HG02938 (cell line): ENCODE data around the gene LCA5.
A peak's percentile ranks its signal among the peaks of the same experiment; 100 is the strongest.
"Not testable (repeated sequence)": the region's sequence is repeated elsewhere in the genome, so short reads cannot be mapped to it uniquely, and the experiment has no call there.

Experiments
- ATAC-seq: cut with Tn5 transposase; IDR thresholded peaks from one replicate; pipeline ENCODE4 v1.9.1; 2021; ENCODE audit warnings: mild to moderate bottlenecking, moderate library complexity; ENCODE audit not compliant: unreplicated experiment

LCA5 gene

DNA sequence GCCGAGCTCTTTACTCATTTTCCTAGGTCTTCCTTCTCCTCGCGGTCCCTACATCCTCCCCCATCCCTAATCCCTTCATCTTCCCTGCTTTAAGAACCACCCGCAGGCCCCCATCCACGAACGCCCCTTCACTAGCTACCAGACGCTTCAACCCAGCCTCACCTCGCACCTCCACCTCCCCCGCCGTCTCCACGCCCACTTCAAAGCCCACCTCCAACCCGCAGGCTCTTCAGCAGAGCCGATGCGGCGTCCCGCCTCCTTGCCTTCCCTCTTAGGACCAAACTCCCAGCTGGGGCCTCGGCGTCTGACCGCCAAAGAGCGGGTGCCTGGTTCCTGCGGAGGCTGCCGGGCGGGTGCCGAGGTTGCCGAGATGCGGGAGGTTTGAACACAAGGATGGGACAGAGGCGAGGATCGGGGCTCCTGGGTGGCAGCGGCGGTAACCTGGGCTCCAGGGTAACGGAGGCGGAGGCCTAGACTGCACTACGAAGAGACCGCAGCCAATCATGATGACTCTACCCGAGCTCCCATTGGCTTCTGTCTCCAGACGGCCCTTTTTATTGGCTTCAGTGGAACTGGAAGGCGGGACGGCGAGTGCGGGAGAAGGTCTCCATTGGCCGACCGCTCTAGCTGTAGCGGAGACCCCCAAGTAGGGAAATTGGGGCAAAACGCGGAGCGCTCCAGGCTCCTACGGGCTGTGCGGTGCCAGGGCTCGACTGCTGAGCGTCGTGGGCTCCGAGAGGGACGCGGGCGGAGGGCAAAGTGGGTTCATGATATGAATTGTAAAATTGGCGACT lies at the start of gene LCA5:
LCA5 (minus strand) TSS at position 477 of the 794 bp plus-strand sequence. CDS start 18,536 bp downstream, outside the sequence.
- ATAC-seq, result peak; percentile 100

DNA sequence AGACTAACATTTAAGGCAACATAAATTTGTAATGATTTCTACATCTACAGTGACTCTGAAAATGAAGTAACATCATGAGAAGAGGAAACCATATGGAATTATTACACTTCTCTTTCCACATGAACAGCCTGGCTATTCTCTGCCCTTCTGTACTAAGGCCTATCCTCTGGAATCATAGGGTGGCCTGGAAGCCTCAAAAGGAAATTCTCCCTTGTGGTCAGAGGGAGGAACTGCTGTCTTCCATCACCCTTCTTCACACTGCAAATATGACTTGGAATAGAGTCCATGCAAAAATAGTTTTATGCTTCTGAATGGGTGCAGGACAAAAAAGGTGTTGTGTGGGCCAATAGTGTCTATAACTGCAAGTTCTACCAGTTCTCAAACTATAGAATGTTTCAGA lies 49.3 kb upstream of the LCA5 start:
- peak; percentile 75 for ATAC-seq

- no peak for ATAC-seq
Observed at GRCh38 chr6:79584332-79584731, 47.1 kb upstream of the LCA5 start.

DNA sequence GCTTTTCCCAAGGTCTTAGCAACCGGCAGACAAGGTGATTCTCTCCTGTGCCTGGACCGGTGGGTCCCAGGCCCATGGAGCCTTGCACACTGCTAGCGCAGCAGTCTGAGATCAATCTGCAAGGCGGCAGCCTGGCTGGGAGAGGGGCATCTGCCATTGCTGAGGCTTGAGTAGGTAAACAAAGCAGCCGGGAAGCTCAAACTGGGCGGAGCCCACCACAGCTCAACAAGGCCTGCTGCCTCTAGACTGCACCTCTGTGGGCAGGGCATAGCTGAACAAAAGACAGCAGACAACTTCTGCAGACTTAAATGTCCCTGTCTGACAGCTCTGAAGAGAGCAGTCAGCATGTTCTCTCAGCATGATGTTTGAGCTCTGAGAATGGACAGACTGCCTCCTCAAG lies 40.7 kb upstream of the LCA5 start:
- ATAC-seq, result not testable (repeated sequence)

DNA sequence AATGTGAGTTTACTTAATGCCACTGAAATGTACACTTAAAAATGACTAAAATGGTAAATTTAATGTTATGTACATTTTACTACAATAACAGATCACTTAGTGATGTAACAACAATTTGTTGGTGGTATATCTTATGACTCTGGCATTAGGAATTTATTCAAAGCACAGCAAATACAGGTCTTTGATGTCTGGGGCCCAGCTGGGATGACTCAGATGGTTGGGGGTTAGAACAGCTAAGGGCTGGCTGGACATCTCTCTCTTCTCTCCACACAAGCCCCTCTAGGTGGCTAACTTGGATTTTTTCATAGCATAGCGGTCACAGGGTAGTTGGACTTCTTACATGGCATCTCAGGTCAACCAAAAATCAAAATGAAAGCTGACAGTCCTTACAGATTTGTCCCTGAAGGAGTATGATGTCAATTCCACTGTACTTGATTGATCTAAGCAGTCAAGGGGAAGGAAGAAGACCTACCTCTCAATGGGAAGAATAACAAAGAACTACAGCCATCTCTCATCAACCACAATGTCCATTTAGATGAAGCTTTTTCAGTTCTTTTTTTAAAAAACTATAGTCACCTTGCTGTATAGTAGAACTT lies 37.5 kb upstream of the LCA5 start:
- ATAC-seq, result no peak

- ATAC-seq, result no peak
Observed at GRCh38 chr6:79574174-79574573, 36.9 kb upstream of the LCA5 start.

GRCh38 chr6:79571030-79571367 lies 33.8 kb upstream of the LCA5 start:
- ATAC-seq, result peak; percentile 18

- peak; percentile 98 for ATAC-seq
Observed at GRCh38 chr6:79570129-79571029, 33.1 kb upstream of the LCA5 start.

- no peak for ATAC-seq
Observed at GRCh38 chr6:79568996-79569395, 31.8 kb upstream of the LCA5 start.

GRCh38 chr6:79564636-79565035 lies 27.4 kb upstream of the LCA5 start:
- no peak for ATAC-seq

DNA sequence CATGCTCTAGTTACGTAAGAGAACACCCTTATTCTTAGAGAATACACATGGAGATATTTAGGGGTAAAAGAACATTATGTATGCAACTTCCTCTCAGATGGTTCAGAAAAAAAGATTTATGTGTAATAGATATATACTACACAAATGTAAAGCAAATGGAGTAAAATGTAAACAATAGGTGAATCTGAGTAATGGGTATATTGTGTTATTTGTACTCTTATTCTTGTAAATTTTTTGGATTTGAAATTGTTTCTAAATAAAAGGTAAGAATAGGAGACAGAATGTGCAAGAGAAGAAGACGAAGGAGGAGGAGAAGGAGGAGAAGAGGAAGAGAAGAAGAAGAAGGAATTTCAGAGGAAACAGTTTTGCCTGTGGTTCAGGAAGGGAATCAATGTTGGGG lies 22.5 kb upstream of the LCA5 start:
- no peak for ATAC-seq

GRCh38 chr6:79557673-79558467 lies 20.6 kb upstream of the LCA5 start:
- ATAC-seq, result no peak

- ATAC-seq, result no peak
Observed at GRCh38 chr6:79554305-79554704, 17.1 kb upstream of the LCA5 start.

DNA sequence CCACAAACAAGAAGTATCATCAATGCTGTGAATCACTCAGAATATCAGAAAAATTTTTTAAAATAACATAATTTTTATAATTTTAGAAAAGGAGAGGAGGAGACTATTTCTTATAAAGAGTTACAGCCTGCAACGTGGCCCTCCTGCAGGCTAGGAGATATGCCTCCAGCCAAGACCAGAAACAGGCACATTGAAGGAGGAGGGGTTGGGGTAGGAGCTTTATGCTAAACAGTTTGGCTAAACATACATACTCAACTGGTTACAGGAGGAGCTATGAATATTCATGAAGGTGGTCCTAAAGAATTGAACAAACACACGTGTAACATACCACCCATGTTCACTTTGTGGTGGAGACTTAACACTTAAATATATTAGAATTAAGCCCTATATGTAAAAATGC lies 14.2 kb upstream of the LCA5 start:
- ATAC-seq, result no peak

GRCh38 chr6:79548304-79548703 lies 11.1 kb upstream of the LCA5 start:
- no peak for ATAC-seq

GRCh38 chr6:79546186-79546585 lies 9.0 kb upstream of the LCA5 start:
- ATAC-seq, result no peak

DNA sequence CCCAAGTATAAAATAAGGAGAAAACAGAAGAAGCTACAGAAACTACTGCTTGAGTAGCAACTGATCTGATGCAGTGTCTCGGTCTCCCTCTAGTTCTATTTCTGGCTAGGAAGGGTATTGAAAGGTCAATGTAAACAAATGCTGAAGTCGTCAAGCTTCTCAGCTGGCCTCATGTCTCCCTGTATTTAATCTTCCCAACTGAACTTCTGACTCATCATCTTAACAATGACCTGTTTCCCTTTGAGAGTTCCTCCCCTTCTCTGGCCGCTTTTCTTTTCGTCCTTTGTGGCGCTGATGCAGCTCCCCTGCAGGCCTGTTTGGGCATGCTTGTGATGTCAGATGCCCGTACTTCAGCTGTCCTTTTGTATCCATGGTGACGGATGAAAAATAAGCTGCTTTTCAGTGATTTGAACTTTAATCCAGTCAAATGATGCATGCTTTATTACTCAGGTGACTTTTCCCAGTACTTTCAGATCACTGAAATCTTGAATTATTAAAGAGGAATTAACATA lies 7.8 kb upstream of the LCA5 start:
- peak; percentile 85 for ATAC-seq

DNA sequence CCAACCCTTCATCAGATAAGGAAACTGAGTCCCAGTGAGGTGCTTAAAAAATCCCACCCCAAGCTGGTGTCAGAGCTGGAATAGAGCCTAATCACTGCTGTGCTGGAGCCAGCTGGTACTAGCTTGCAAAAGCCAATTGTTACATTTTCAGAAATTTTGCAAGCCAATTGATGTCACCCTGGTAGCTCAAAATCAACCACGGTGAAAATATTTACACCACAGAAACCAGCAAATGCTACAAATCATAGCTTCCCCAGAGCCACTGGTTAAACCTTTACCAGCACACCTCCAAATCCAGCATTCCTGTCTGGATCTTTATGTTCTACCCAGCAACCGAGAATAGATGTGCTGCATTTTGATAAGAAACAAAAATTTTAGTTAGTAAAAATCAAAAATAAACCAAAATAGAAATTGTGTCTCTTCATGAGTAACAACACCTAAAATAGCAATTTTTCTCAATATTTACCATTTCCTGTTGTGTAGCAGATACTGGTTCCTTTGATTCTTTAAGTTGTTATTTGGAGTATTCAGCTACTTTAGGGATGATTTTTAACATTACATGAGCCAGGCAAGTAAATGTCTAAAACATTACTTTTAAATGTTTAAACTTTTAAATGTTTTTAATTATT lies 7.2 kb upstream of the LCA5 start:
- ATAC-seq, result peak; percentile 58

- peak; percentile 27 for ATAC-seq
Observed at GRCh38 chr6:79543886-79544285, 6.7 kb upstream of the LCA5 start.

DNA sequence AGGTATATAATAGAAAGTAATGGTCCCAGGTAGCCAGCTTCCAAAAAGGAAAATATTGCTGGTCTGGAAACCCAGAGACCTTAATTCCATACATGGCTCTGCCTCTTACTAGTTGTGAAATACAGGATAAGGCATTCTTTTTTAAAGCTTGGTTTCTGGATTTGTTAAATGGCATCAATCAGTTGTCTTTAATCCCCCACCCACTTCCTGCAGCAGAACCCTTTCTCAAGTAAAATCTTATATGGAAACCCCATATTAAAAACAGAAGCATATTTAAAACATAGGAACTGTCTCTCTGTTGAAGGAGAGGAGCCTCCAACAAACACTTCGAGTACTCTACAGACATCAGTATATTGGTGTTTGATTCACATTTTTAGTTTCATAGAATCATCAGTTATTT lies 6.2 kb upstream of the LCA5 start:
- ATAC-seq, result no peak
